NCI-H146 treated with DMSO at 0.1 percent for 48 hours (cell line): ENCODE results near the gene PALD1.
"Not testable (repeated sequence)": the region's sequence is repeated elsewhere in the genome, so short reads cannot be mapped to it uniquely, and the experiment has no call there.

ENCODE experiments used
- DNase-seq: peaks from one replicate; lab custom pipeline; 2025; ENCODE audit not compliant: unreplicated experiment; lab: John Stamatoyannopoulos, UW

Gene PALD1

GRCh38 chr10:70481831-70482530, 3.4 kb downstream of the PALD1 start:
- no peak for DNase-seq

GRCh38 chr10:70482982-70483760, 4.6 kb downstream of the PALD1 start:
- no peak for DNase-seq

- not testable (repeated sequence) for DNase-seq
These were observed 5.3 kb downstream of the PALD1 start for GRCh38 chr10:70483872-70484271.

- DNase-seq, result no peak
These were observed 9.3 kb downstream of the PALD1 start for GRCh38 chr10:70487824-70488223.

GRCh38 chr10:70490142-70490541, 11.6 kb downstream of the PALD1 start:
- no peak for DNase-seq

- DNase-seq, result no peak
These were observed 13.0 kb downstream of the PALD1 start for GRCh38 chr10:70491614-70492013.

DNA sequence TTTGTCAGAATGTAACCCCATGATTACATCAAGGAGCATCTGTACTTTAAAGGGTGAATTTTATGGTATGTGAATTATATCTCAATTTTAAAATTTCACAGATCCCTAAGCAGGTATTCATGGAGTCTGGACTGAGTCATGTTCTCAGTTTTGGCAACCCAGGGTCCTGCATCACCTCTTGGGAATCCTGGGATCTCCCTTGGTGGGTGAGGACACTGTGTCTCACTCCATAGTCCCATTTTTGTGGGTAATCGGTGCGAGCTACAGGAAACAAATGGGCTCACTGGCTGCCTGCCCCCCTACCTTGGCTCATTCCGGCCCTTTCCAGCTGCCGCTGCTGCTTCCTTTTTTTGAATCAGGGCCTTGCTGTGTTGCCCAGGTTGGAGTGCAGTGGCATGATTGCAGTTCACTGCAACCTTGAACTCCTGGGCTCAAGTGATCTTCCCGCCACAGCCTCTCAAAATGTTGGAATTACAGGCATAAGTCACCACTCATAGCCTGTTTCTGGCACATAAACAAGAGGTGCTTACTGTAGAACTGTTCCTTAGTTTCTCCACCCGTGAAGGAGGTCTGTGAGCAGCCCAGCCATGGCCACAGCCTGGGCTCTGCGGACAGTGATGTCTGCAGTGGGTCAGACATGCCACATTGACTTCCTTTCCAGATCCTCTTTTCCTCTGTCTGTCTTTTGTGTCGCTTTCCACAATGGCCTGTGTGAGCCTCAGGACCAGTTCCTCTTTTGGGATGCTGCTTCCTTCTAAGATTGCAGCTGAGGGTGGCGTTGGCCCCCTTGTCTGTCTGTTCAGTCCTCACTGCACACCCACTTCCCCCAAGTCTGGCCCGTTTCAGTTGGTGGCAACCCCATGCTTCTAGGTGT, 14.5 kb downstream of the PALD1 start:
- DNase-seq, result no peak

DNA sequence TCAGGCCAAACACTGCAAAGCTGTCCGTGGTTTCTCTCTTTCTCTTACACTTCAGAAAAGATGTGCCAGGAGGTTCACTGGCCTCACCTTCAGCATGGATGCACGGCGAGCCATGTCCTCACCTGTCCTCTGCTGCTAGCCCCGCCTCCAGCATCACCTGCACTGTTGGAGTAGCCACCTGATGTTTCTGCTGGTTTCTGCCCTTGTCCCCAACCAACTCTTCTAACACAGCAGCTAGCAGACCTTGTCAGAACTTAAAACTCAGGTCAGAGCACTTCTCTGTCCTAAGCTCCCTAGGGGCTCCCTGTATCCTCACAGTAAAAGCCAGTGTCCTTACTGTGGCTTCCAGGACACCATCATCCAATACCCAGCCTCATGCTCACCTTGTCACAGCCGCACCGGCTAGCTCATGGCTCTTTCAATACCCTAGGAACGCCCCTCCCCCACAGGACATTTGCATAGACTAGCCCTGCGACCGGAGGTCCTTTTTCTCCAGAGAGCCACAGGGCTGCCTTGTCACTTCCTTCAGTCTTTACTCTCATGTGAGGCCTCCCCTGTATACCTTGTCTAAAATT, 15.2 kb downstream of the PALD1 start:
- DNase-seq, result peak; percentile 55

DNA sequence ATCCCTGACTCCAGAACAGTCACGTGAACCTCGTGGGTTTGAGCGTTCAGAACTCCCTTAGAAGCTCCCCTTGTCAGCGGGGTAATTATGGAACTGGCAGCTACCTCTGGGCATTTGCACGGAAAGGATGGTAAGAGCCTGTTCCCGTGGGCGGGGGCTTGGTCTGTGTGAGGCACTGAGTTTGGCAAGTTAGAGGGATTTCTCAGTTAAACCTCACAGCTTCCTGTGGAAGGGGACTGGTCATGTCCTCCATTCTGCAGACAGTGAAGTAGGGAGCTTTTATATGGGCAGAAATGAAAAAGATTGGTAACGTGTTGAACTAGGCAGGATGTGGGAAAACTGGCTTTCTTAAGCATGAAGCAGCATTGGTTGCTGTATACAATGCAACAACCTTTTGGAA, 16.0 kb downstream of the PALD1 start:
- DNase-seq, result no peak

GRCh38 chr10:70494966-70495365, 16.4 kb downstream of the PALD1 start:
- no peak for DNase-seq

GRCh38 chr10:70495691-70496261, 17.2 kb downstream of the PALD1 start:
- no peak for DNase-seq

DNA sequence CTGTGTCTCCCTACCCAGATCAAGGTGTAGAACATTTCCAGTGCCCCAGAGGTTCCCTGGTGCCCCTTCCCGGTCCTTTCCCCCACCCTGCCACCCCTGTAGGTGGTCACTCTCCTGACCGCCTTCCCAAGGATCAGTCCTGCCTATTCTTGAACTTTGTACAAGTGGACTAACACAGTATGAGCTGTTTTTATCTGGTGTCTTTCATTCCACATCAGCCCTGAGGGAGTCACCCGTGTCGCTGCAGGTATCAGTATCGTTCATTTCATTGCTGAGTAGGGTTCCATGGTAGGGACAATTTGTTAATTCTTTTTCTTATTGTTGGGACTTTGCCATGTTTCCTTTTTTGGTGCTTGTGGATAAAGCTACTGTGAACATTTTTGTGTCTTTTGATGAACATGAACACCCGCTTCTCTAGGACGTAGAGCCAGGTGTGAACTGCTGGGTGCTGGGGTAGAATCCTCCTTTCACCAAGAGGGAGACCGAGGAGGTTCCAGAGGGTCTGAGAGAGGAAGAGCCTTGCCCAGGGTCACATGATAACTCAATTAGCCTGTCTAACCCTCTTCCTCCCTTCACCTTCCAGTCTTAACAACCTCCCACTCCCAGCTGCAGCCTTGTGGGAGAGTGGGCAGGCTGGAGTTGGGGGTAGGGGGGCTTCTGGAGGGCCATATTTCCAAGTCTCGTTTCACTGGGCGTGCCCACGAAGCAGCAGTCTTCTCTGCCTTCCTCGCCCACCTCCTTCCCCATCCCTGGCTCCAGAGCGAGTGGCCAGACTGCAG, 18.0 kb downstream of the PALD1 start:
- no peak for DNase-seq

- no peak for DNase-seq
These were observed 18.6 kb downstream of the PALD1 start for GRCh38 chr10:70497120-70497545.

- no peak for DNase-seq
These were observed 20.6 kb downstream of the PALD1 start for GRCh38 chr10:70498970-70499835.

- DNase-seq, result no peak
These were observed 21.2 kb downstream of the PALD1 start for GRCh38 chr10:70499836-70500167.

- no peak for DNase-seq
These were observed 21.8 kb downstream of the PALD1 start for GRCh38 chr10:70500368-70500767.

DNA sequence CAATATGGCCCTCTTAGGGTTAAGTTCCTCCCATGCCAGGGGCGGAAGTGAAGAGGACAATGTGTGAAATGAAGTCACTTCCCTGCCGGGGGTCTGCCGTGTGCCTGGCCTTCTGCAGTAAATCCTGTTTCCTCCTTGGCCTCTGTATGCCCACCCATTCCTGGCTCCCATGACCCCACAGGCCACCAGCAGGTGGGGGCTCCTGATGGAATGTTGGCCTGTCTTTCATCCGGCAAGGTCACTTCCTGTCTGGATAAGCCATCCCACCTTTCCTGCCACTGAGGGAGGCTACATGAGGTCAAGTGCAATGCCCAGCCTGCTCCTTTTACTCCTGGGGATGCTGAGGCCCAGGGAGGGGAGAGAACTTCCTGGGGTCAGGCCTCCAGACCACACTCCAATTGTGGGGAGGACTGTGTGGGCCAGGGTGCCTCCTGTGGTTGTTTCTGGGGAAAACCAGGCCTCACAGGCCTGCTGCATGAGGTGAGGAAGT, 22.3 kb downstream of the PALD1 start:
- no peak for DNase-seq

DNA sequence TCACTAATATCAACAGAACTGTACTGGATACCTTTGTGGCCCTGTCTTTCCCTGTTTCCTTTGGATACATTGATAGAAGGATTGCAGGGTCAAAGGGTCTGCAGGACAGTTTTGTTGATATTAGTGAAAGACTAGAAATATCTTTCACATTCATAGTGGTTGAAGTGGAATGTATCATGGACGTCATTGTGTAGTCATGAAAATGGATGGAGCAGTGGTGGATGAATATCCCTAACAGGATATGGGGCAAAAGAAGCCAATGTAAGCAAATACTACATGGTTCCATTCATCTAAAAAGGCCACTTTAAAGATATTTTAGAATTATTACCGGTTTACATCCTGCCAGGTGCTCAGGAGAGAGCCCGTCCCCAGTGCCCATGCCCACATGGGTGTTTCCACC, 23.8 kb downstream of the PALD1 start:
- no peak for DNase-seq

GRCh38 chr10:70503776-70504175, 25.2 kb downstream of the PALD1 start:
- DNase-seq, result no peak
